HG03025 (cell line): ENCODE results near the gene THAP11.

Source experiments
- ATAC-seq: cut with Tn5 transposase; IDR thresholded peaks from one replicate; pipeline ENCODE4 v1.9.1; 2021; ENCODE audit warnings: mild to moderate bottlenecking, moderate library complexity; ENCODE audit not compliant: unreplicated experiment, low FRiP score

Gene THAP11

GRCh38 chr16:67881621-67882161 lies 39.6 kb downstream of the THAP11 start:
- no peak for ATAC-seq

GRCh38 chr16:67882374-67883145 lies 40.4 kb downstream of the THAP11 start:
- ATAC-seq = no peak

- no peak for ATAC-seq
These were observed 41.2 kb downstream of the THAP11 start for GRCh38 chr16:67883146-67883871.

GRCh38 chr16:67883872-67884261 lies 41.7 kb downstream of the THAP11 start:
- ATAC-seq = no peak

GRCh38 chr16:67884684-67885083 lies 42.6 kb downstream of the THAP11 start, which contains the start of gene NRN1L:
TSS of gene NRN1L (plus strand) at chr16:67884885. CDS start at chr16:67884904, 19 bp downstream.
- no peak for ATAC-seq

GRCh38 chr16:67885545-67885944 lies 43.4 kb downstream of the THAP11 start:
- ATAC-seq = no peak

GRCh38 chr16:67885976-67886375 lies 43.9 kb downstream of the THAP11 start:
- ATAC-seq = no peak

- no peak for ATAC-seq
These were observed 44.3 kb downstream of the THAP11 start for GRCh38 chr16:67886387-67886786.

GRCh38 chr16:67888331-67888730 lies 46.2 kb downstream of the THAP11 start:
- ATAC-seq = no peak

GRCh38 chr16:67892375-67892774 lies 50.3 kb downstream of the THAP11 start:
- ATAC-seq = no peak

GRCh38 chr16:67892899-67893742 lies 51.0 kb downstream of the THAP11 start, which contains the start of gene PSKH1:
TSS of gene PSKH1 (plus strand) at chr16:67893254. CDS start at chr16:67908750, 15,496 bp downstream.
- peak; percentile 84 for ATAC-seq
